IPS-20b (cell line): ENCODE data around the gene CDCA8.
"Not testable (repeated sequence)": the region's sequence is repeated elsewhere in the genome, so short reads cannot be mapped to it uniquely, and the experiment has no call there.

ENCODE experiments used
- H3K27ac ChIP-seq: one replicate; pipeline ENCODE4 v1.5.1; 2013; ENCODE audit warnings: low read length
- H3K27me3 ChIP-seq: 2 replicates; pipeline ENCODE4 v1.6.1; 2013; ENCODE audit warnings: mild to moderate bottlenecking, low read length, inconsistent platforms; ENCODE audit not compliant: insufficient read depth
- H3K36me3 ChIP-seq: 2 replicates; pipeline ENCODE4 v1.6.1; 2013; ENCODE audit warnings: low read depth, mild to moderate bottlenecking, inconsistent platforms, low read length, moderate library complexity; ENCODE audit not compliant: insufficient read depth
- H3K4me1 ChIP-seq: 2 replicates; pipeline ENCODE4 v1.6.1; 2013; ENCODE audit warnings: mild to moderate bottlenecking, control low read depth, inconsistent platforms, low read length, moderate library complexity; ENCODE audit not compliant: insufficient read depth
- H3K4me3 ChIP-seq: 2 replicates; pipeline ENCODE4 v1.5.1; 2013; ENCODE audit warnings: mild to moderate bottlenecking, low read length, inconsistent platforms
- H3K9ac ChIP-seq: 2 replicates; pipeline ENCODE4 v1.6.1; 2013; ENCODE audit warnings: low read depth, mild to moderate bottlenecking, inconsistent platforms, low read length, moderate library complexity
- H3K9me3 ChIP-seq: 2 replicates; pipeline ENCODE4 v1.6.1; 2013; ENCODE audit warnings: mild to moderate bottlenecking, low read depth, low read length, inconsistent platforms; ENCODE audit not compliant: insufficient read depth

CDCA8 gene

DNA sequence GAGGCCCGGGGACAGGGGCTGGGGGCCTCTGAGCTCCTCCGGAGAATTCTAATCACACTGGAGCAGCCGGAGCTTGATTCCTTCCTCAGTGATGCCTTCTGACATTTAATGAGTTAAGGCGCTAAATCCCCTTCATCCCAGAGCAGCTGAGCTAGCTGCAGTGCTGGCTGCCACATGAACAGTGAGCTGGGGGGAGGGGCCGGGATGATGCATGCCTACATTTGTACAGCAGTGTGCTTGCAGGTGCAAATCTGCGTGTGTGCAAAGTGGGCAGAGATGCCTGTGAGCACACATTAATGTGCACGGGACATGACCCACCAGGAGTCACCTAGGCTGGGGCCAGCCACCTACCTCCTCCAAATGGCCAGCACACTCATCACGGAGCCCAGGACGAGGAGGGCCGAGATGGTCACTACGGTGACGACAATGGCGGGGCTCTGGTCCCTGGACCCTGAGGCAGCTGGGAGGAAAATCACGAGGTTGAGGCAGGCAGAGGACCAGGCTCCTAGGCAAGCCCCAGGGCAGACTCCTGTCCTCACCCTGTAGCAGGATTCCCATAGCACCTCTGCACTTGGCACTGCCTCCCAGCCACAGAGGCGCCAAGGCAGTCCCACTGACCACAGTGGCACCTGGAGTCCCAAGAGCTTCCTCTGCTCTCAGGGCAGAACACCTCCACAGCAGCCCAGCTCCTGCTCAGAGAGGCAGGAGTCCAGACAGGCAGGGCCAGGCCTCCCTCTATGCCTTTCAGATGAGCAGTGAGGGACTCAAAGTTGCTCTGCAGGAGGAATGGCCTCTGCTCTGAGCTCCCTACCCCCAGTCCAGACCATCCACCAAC lies 34.7 kb downstream of the CDCA8 start:
- Histone ChIP-seq H3K27ac (no peak overlapping the region), H3K4me1 (no peaks in the 10 kb centered on the region), H3K9ac (no peak overlapping the region), H3K27me3 (peaks cover 29% of the 10 kb centered on the region), H3K36me3 (no peaks in the 10 kb centered on the region), H3K9me3 (no peaks in the 10 kb centered on the region), H3K4me3 (no peak overlapping the region)

GRCh38 chr1:37728416-37728815 lies 36.1 kb downstream of the CDCA8 start:
- Histone ChIP-seq H3K4me1 (no peaks in the 10 kb centered on the region), H3K36me3 (no peaks in the 10 kb centered on the region), H3K27me3 (peaks cover 32% of the 10 kb centered on the region), H3K9me3 (no peaks in the 10 kb centered on the region), H3K27ac (no peak overlapping the region), H3K4me3 (no peak overlapping the region), H3K9ac (no peak overlapping the region)

DNA sequence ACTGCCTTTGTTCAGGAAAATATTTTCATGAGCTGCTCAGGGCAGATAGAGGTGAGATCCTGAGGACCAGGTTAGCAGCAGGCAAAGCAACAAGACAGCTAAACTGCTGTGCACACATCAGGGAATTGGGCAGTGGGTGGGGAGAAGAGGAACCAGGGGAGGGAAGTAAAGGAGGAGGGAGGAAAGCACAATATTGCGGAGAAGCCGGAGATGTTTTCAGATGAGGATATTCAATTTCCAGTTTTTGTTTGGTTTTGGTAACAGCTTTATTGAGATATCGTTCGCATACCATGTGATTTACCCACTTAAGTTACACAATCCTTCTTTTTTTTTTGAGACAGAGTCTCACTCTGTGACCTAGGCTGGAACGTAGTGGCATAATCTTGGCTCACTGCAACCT lies 38.1 kb downstream of the CDCA8 start:
- no peak overlapping the region for H3K9ac ChIP-seq
- peaks cover 51% of the 10 kb centered on the region for H3K27me3 ChIP-seq
- H3K4me1 ChIP-seq, result no peaks in the 10 kb centered on the region
- no peak overlapping the region for H3K4me3 ChIP-seq
- no peaks in the 10 kb centered on the region for H3K9me3 ChIP-seq
- H3K36me3 ChIP-seq, result no peaks in the 10 kb centered on the region
- no peak overlapping the region for H3K27ac ChIP-seq

- Histone ChIP-seq H3K27ac (no peak overlapping the region), H3K4me3 (no peak overlapping the region), H3K4me1 (no peaks in the 10 kb centered on the region)
Measured at GRCh38 chr1:37731312-37732019, 39.1 kb downstream of the CDCA8 start.

DNA sequence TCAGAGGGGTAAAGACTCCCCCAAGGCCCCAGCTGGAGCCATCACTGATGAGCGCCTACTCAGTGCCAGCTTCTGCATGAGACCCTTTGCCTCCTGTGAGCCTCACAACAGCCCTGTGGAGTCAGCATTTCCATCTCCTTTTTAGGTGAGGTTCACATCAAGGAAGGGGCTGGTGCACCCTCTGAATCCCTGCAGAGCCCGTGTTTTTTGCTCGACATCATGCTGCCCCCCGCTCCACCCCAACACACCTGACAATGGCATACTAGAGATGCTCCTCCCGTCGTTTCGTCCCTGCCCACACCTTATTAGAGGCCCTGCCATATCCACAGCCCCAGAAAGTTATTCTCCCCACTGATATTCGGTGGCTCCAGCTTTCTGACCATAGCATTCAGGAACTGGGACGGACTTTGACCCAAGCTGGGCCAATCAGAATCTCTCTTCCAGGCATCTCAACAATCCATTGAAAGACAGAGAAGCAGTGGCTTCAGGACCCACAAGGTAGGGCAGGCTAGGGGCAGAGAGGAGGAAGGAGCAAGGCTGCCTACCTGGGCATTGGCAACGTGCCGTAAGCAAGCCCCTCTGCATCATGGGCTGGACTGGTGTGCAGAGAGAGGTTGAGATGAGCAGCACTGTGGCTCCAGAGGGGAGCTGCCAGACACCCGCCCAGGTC lies 39.9 kb downstream of the CDCA8 start:
- no peaks in the 10 kb centered on the region for H3K4me1 ChIP-seq
- no peaks in the 10 kb centered on the region for H3K9me3 ChIP-seq
- no peak overlapping the region for H3K27ac ChIP-seq
- H3K36me3 ChIP-seq, result no peaks in the 10 kb centered on the region
- H3K27me3 ChIP-seq, result peaks cover 58% of the 10 kb centered on the region
- H3K4me3 ChIP-seq, result no peak overlapping the region
- no peak overlapping the region for H3K9ac ChIP-seq

More at GRCh38 chr1:37731312-37732019, 39.1 kb downstream of the CDCA8 start:
- Histone ChIP-seq H3K9ac (no peak overlapping the region), H3K36me3 (no peaks in the 10 kb centered on the region), H3K9me3 (no peaks in the 10 kb centered on the region), H3K27me3 (peaks cover 58% of the 10 kb centered on the region)

- Histone ChIP-seq H3K9me3 (no peaks in the 10 kb centered on the region), H3K27me3 (peaks cover 41% of the 10 kb centered on the region), H3K4me3 (peak overlapping the region; percentile 81)
Measured at GRCh38 chr1:37734629-37735591, 42.6 kb downstream of the CDCA8 start.

GRCh38 chr1:37737975-37738374 lies 45.7 kb downstream of the CDCA8 start:
- not testable (repeated sequence) for H3K9ac ChIP-seq, H3K36me3 ChIP-seq, H3K4me3 ChIP-seq, H3K9me3 ChIP-seq, H3K4me1 ChIP-seq, H3K27ac ChIP-seq
- peaks cover 52% of the 10 kb centered on the region for H3K27me3 ChIP-seq

More at GRCh38 chr1:37734629-37735591, 42.6 kb downstream of the CDCA8 start:
- Histone ChIP-seq H3K9ac (0 out of 2 replicates have a peak overlapping the region, but pooled peaks have one; percentile 12), H3K36me3 (no peaks in the 10 kb centered on the region), H3K4me1 (no peaks in the 10 kb centered on the region), H3K27ac (no peak overlapping the region)

GRCh38 chr1:37738619-37739018 lies 46.3 kb downstream of the CDCA8 start:
- H3K4me1 ChIP-seq, H3K27ac ChIP-seq, H3K9ac ChIP-seq, H3K36me3 ChIP-seq, H3K9me3 ChIP-seq, H3K4me3 ChIP-seq: not testable (repeated sequence)
- peaks cover 53% of the 10 kb centered on the region for H3K27me3 ChIP-seq

GRCh38 chr1:37739222-37739621 lies 46.9 kb downstream of the CDCA8 start:
- Histone ChIP-seq H3K36me3 (no peaks in the 10 kb centered on the region), H3K9ac (no peak overlapping the region), H3K4me3 (no peak overlapping the region), H3K27me3 (peaks cover 51% of the 10 kb centered on the region), H3K9me3 (no peaks in the 10 kb centered on the region), H3K27ac (no peak overlapping the region), H3K4me1 (no peaks in the 10 kb centered on the region)

DNA sequence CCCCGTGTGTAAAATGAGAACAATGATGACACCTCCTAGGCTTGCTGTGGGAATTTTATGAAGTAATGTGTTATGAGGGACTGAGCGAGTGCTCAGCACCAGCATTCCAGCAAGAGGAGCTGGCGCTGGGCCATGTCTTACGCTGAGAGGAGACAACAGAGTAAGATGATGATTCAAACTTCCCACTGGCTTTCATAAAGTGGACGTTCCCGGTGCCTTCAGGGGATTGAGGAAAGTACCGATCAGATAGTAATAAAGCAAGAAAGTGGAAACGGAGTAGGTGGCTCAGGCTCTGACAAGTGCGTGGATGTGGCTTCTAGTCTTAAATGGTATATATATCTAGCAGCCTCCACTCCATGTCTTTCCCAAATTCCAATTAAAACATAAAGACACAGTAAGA lies 48.8 kb downstream of the CDCA8 start:
- no peaks in the 10 kb centered on the region for H3K4me1 ChIP-seq
- no peaks in the 10 kb centered on the region for H3K36me3 ChIP-seq
- H3K27ac ChIP-seq, result no peak overlapping the region
- H3K4me3 ChIP-seq, result no peak overlapping the region
- H3K27me3 ChIP-seq, result peaks cover 33% of the 10 kb centered on the region
- no peaks in the 10 kb centered on the region for H3K9me3 ChIP-seq
- no peak overlapping the region for H3K9ac ChIP-seq

- peaks cover 34% of the 10 kb centered on the region for H3K27me3 ChIP-seq
- no peaks in the 10 kb centered on the region for H3K4me1 ChIP-seq
- H3K4me3 ChIP-seq, result no peak overlapping the region
- no peaks in the 10 kb centered on the region for H3K9me3 ChIP-seq
- no peaks in the 10 kb centered on the region for H3K36me3 ChIP-seq
- H3K27ac ChIP-seq, result no peak overlapping the region
- no peak overlapping the region for H3K9ac ChIP-seq
Measured at GRCh38 chr1:37741662-37742061, 49.3 kb downstream of the CDCA8 start.
